GM18907 (cell line): ENCODE results near the gene RAB5B.
A peak's percentile ranks its signal among the peaks of the same experiment; 100 is the strongest.
"Not testable (repeated sequence)": the region's sequence is repeated elsewhere in the genome, so short reads cannot be mapped to it uniquely, and the experiment has no call there.

Experiments used
- ATAC-seq: cut with Tn5 transposase; IDR thresholded peaks from one replicate; pipeline ENCODE4 v1.9.1; 2021; ENCODE audit warnings: mild to moderate bottlenecking, moderate library complexity; ENCODE audit not compliant: unreplicated experiment

The RAB5B gene

GRCh38 chr12:56013482-56013881, 39.6 kb downstream of the RAB5B start:
- ATAC-seq: no peak

DNA sequence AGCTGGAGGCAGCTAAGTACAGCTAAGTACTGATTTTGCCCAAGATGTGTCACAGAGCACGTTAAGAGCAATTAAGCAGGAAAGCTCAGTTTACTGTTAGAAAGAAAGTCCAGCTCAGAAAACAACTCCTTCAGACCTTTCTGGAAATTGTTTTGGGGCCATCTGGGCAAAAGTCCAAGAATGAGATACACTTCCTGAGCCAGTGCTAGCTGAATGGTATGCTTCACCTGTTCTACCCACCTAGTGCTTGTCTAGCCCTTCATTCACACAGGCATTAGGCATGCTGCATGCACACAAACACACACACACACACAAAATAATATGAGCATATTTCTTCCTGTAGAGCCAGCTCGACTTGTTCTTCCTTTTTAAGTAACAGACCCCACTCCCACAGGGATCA, 40.3 kb downstream of the RAB5B start:
- no peak for ATAC-seq

DNA sequence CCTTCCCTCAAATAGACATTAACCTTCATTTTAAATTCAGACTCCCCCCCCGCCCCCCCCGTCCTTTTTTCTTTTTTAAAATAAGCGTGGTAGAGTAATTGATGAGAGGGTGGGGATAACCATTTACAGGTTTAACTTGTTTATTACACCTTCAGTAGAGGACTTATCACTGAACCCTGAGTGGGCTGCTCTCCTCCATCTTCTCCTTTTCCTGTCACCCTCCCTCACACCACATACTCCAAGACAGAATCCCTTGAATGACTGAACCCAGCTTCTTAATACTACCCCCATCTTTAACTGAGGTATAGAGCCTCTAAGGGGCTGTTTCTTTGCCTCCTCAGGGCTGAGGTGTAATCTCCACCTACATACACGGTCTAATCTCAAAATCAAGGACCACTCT, 43.3 kb downstream of the RAB5B start:
- ATAC-seq: no peak

DNA sequence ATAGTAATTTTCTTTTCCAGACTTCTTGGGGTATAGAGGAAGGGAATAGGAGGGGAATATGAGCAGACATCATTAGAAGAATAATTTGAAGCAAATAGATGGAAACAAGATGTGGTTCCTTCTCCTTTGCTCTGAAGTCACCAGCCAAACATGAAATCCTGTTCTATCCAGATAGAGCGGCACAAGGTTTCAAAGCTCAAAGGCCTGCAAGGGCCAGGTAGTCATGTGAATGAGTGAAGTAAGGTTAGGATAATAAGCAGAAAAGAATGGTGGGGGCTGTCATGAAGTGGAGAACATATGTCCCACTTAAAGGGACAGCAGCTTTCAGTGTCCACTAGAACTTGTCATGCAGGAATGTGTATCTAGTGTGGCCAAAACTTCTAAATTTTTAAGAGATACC, 44.5 kb downstream of the RAB5B start:
- no peak for ATAC-seq

GRCh38 chr12:56020423-56021184, 46.7 kb downstream of the RAB5B start, which contains the start of gene IKZF4:
IKZF4 (plus strand) TSS chr12:56021043; CDS start chr12:56021494, 451 bp downstream.
- ATAC-seq: no peak

DNA sequence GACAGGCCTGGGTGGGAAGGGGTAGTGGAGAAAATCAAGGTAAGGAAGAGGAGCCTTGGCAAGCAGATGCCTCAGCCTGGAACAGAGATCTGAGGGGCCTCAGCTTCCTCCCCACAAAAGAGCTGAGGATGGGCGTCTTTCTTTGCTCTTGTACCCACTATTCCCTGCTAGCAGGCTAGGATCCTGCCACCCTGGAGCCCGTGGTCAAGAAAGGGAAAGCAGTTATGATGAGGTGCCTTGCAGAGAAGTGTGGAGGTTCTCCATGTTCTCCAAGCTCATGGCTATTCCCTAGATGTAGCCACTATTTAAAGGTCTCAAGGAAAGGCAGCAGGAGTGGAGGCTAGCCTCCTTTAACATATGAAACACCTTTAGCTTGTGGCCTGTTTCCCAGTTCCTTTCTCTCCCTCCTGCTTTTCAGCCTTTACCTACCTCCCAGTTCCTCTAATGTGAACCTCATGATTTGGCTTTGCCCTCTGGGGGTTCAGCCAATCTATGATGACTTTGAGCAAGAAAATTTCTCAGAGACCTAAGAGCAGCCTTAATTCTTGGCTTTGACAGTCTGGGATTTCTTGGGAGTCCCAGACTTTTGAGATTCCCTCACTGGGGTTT, 48.1 kb downstream of the RAB5B start:
- ATAC-seq: no peak

- ATAC-seq: no peak
Observed at GRCh38 chr12:56028511-56029165, 54.8 kb downstream of the RAB5B start.

- ATAC-seq: no peak
Observed at GRCh38 chr12:56029166-56029519, 55.3 kb downstream of the RAB5B start.

- ATAC-seq: no peak
Observed at GRCh38 chr12:56029666-56030293, 55.9 kb downstream of the RAB5B start.

- ATAC-seq: no peak
Observed at GRCh38 chr12:56031987-56032386, 58.1 kb downstream of the RAB5B start.

DNA sequence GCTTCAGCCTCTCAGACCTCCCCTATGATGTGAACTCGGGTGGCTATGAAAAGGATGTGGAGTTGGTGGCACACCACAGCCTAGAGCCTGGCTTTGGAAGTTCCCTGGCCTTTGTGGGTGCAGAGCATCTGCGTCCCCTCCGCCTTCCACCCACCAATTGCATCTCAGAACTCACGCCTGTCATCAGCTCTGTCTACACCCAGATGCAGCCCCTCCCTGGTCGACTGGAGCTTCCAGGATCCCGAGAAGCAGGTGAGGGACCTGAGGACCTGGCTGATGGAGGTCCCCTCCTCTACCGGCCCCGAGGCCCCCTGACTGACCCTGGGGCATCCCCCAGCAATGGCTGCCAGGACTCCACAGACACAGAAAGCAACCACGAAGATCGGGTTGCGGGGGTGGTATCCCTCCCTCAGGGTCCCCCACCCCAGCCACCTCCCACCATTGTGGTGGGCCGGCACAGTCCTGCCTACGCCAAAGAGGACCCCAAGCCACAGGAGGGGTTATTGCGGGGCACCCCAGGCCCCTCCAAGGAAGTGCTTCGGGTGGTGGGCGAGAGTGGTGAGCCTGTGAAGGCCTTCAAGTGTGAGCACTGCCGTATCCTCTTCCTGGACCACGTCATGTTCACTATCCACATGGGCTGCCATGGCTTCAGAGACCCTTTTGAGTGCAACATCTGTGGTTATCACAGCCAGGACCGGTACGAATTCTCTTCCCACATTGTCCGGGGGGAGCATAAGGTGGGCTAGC, 60.9 kb downstream of the RAB5B start:
- ATAC-seq: no peak

DNA sequence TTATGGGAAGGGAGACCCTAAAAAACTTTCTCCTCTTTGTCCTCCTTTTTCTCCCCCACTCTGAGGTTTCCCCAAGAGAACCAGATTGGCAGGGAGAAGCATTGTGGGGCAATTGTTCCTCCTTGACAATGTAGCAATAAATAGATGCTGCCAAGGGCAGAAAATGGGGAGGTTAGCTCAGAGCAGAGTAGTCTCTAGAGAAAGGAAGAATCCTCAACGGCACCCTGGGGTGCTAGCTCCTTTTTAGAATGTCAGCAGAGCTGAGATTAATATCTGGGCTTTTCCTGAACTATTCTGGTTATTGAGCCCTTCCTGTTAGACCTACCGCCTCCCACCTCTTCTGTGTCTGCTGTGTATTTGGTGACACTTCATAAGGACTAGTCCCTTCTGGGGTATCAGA, 63.3 kb downstream of the RAB5B start:
- ATAC-seq: no peak

DNA sequence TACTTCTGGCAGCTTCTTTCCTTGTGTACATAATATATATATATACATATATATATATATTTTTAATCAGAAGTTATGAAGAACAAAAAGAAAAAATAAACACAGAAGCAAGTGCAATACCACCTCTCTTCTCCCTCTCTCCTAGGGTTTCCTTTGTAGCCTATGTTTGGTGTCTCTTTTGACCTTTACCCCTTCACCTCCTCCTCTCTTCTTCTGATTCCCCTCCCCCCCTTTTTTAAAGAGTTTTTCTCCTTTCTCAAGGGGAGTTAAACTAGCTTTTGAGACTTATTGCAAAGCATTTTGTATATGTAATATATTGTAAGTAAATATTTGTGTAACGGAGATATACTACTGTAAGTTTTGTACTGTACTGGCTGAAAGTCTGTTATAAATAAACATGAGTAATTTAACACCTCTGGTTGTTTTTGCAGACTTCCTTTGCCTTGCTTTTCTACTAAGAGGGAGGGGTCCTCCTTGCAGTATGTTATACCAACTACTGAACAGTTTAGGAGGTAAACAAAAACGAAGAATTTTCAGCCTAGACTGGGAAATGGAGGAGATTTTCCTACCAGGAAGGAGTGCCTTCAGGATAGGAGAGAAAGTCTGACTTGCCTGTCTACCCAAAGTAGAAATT, 64.3 kb downstream of the RAB5B start:
- no peak for ATAC-seq

- no peak for ATAC-seq
Observed at GRCh38 chr12:56040151-56040550, 66.3 kb downstream of the RAB5B start.

DNA sequence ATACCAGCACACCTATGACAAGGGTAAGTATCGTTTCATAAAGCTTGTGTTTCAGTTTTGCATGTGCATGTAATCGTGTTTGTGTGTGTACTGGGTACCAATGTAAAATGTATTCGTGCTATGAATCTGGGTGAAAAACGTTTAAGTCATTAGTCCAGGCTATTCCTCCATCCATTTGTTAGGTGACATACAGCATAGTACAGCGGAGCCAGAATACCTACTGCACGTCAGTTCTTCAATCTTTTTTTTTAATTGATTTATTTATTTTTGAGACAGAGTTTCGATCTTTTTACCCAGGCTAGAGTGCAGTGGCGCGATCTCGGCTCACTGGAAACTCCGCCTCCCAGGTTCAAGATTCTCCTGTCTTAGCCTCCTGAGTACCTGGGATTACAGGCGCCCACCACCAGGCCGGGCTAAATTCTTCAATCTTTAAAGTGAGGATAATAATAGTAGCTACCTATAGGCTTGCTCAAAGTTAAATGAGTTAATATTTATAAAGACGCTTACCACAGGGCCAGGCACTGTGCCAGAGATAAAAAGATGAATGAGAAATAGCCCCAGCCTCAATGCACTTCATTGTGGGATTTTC, 67.2 kb downstream of the RAB5B start:
- peak; percentile 3 for ATAC-seq

- peak; percentile 92 for ATAC-seq
Observed at GRCh38 chr12:56041552-56042429, 67.9 kb downstream of the RAB5B start, which contains the start of gene RPS26. RPS26 (plus strand) TSS chr12:56041918; CDS start chr12:56042167, 249 bp downstream.

- ATAC-seq: not testable (repeated sequence)
Observed at GRCh38 chr12:56042430-56042813, 68.5 kb downstream of the RAB5B start.

DNA sequence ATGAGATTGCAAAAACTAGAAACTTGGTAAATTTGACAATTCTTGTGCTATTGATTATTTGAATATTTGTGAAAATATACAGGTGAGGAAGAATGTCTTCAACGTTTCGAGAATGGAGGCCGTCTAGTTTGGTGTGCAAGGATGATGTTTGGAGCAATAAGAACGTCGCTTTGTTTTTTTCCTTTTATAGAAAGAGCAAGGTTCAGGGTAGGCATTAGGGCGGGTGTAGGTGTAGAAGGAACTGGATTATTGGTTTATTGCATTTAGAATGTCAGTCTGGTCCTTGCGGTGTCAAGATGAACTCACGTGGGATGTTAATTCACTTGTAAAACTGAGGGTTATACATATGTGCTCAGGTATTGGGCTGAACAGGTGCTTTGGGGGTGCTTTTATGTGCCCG, 69.0 kb downstream of the RAB5B start:
- no peak for ATAC-seq
